Measurements from ENCODE around the gene ENOX1.

- TF ChIP-seq TARDBP (IDR thresholded peaks at IDR 0.05), result no peak
- TF ChIP-seq BHLHE40 (IDR thresholded peaks at IDR 0.05; ENCODE audit: borderline replicate concordance), result no peak
- TF ChIP-seq ARNT (IDR thresholded peaks at IDR 0.05), result no peak
- no peak for TF ChIP-seq NFRKB (IDR thresholded peaks at IDR 0.05)
- no peak for TF ChIP-seq FOXM1 (IDR thresholded peaks at IDR 0.05; ENCODE audit: borderline replicate concordance)
- no peak for TF ChIP-seq ELF4 (IDR thresholded peaks at IDR 0.05)
- no peak for TF ChIP-seq SP1 (IDR thresholded peaks at IDR 0.05)
Observed at GRCh38 chr13:43528992-43529391, 257.8 kb downstream of the ENOX1 start.
